CD4-positive, alpha-beta T cell (primary cell): ENCODE data around the gene SLC29A2. TPM values are rescaled to one million over a fixed set of nuclear protein-coding genes. Genes with fewer than 3 reads are reported as not detected.

Source experiments
- ATAC-seq: fragments of 200-7000 bp; cut with Tn5 transposase; one replicate; pipeline ENCODE4 v1.10.0; 2022; ENCODE audit warnings: mild to moderate bottlenecking; ENCODE audit not compliant: poor library complexity
- CTCF ChIA-PET: fragments of 350-600 bp; sonication (Branson Sonifier 250); formaldehyde crosslinking; loops from one replicate; lab custom pipeline; 2021; ENCODE audit warnings: antibody characterized with exemption, inconsistent platforms; lab: Charles Lee
- POLR2A ChIA-PET: fragments of 350-600 bp; sonication (Branson Sonifier 250); formaldehyde crosslinking; loops from one replicate; lab custom pipeline; 2021; ENCODE audit warnings: antibody characterized with exemption, inconsistent platforms; lab: Charles Lee
- DNase-seq, 14 experiments: peaks; one replicate each; pipeline ENCODE4 v3.0.0-alpha.2; 2013 to 2020; ENCODE audit warnings: mixed read lengths in 2 of 14
- H3K27ac ChIP-seq, 2 donors: one replicate each; pipeline versions ENCODE4 v1.5.1 to v1.7.0; 2013; ENCODE audit warnings: low read length in 2 of 2, low read depth in 1 of 2, mild to moderate bottlenecking in 1 of 2
- H3K27me3 ChIP-seq, 2 experiments: 1 replicate in 1 of 2; 2 replicates in 1 of 2; pipeline versions ENCODE4 v1.6.1 to v1.7.0; 2013; ENCODE audit warnings: low read length in 2 of 2, control low read depth in 1 of 2, mild to moderate bottlenecking in 1 of 2, moderate library complexity in 1 of 2; ENCODE audit not compliant: insufficient read depth in 2 of 2, control insufficient read depth in 1 of 2
- H3K36me3 ChIP-seq: one replicate; pipeline ENCODE4 v1.6.1; 2013; ENCODE audit warnings: low read length, control low read depth; ENCODE audit not compliant: insufficient read depth
- H3K4me1 ChIP-seq: one replicate; pipeline ENCODE4 v1.6.1; 2013; ENCODE audit warnings: low read length, control low read depth; ENCODE audit not compliant: insufficient read depth
- H3K4me3 ChIP-seq: one replicate; pipeline ENCODE4 v1.5.1; 2013; ENCODE audit warnings: mild to moderate bottlenecking, low read length, moderate library complexity
- H3K9me3 ChIP-seq, 2 experiments: 1 replicate in 1 of 2; 2 replicates in 1 of 2; pipeline versions ENCODE4 v1.6.1 to v1.7.0; 2013; ENCODE audit warnings: low read length in 2 of 2, mild to moderate bottlenecking in 2 of 2, control low read depth in 1 of 2, moderate library complexity in 1 of 2; ENCODE audit not compliant: control insufficient read depth in 1 of 2, insufficient read depth in 1 of 2
- H3K27ac Mint-ChIP-seq: one replicate; pipeline ENCODE4 v1.8.0; 2020; ENCODE audit warnings: mixed read lengths
- H3K27me3 Mint-ChIP-seq: one replicate; pipeline ENCODE4 v1.8.0; 2021; ENCODE audit warnings: mixed read lengths
- H3K36me3 Mint-ChIP-seq: one replicate; pipeline ENCODE4 v1.8.0; 2021; ENCODE audit warnings: low read depth, mixed read lengths
- H3K4me1 Mint-ChIP-seq: one replicate; pipeline ENCODE4 v1.8.0; 2021; ENCODE audit warnings: low read depth, mixed read lengths
- H3K4me3 Mint-ChIP-seq: one replicate; pipeline ENCODE4 v1.8.0; 2020; ENCODE audit warnings: mild to moderate bottlenecking, mixed read lengths
- H3K9me3 Mint-ChIP-seq: one replicate; pipeline ENCODE4 v1.8.0; 2020; ENCODE audit warnings: mixed read lengths
- intact Hi-C, 2 experiments: fragments of 100-400 bp; cut with DNase I in 1 of 2; cut with micrococcal nuclease in 1 of 2; formaldehyde crosslinking; loops; one replicate each; pipeline versions ENCODE4 v1.15.1 to v1.9.0; 2023 to 2025; cut with DNase I, micrococcal nuclease
- total RNA-seq, 174 experiments: library from RNA in 2 of 174; stranded (reverse) in 2 of 174; gene quantifications; one replicate each; pipeline ENCODE4 v1.2.3 and lab custom pipeline; 2021 to 2026
- TF ChIP-seq, protein P1 (sequence below): fragments of 200-600 bp; IDR thresholded peaks from one replicate; pipeline ENCODE4 v1.8.0; 2022; ENCODE audit warnings: antibody characterized with exemption, mild to moderate bottlenecking

The SLC29A2 gene
- total RNA-seq, 2 experiments from 2014 or later = 9.7 TPM

DNA sequence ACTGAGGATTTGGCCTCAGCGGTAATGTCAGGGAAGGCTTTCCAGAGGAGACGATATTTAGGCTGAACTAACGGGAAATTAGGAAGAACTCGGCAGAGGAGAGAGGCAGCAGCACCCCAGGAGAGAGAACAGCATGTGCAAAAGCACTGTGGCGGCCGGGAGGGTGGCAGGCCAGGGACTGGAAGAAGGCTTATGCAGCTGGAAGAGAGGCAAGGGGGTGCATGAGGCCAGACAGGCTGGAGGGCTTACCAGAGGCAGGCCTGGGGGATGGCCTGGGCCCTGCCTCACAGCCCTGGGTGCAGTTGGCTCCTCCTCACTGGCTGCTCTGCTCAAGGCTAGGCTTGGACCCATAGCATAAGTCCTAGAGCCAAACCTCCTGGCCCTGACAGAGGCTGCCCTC is 41.6 kb upstream of the SLC29A2 start:
- TF ChIP-seq, protein P1, sequence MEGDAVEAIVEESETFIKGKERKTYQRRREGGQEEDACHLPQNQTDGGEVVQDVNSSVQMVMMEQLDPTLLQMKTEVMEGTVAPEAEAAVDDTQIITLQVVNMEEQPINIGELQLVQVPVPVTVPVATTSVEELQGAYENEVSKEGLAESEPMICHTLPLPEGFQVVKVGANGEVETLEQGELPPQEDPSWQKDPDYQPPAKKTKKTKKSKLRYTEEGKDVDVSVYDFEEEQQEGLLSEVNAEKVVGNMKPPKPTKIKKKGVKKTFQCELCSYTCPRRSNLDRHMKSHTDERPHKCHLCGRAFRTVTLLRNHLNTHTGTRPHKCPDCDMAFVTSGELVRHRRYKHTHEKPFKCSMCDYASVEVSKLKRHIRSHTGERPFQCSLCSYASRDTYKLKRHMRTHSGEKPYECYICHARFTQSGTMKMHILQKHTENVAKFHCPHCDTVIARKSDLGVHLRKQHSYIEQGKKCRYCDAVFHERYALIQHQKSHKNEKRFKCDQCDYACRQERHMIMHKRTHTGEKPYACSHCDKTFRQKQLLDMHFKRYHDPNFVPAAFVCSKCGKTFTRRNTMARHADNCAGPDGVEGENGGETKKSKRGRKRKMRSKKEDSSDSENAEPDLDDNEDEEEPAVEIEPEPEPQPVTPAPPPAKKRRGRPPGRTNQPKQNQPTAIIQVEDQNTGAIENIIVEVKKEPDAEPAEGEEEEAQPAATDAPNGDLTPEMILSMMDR = no peak
- ATAC-seq = no peak
- Histone ChIP-seq H3K9me3 (peaks cover 0 to 3% of the 10 kb centered on the region in 2 experiments), H3K4me3 (no peak overlapping the region), H3K36me3 (no peaks in the 10 kb centered on the region), H3K27ac (no peak overlapping the region), H3K4me1 (peaks cover 13% of the 10 kb centered on the region), H3K27me3 (peaks cover 31 to 44% of the 10 kb centered on the region in 2 experiments)
- no peak for DNase-seq
- CTCF ChIA-PET = interaction anchor here (1.5 kb wide), 1 partner anchor 65 kb away, joined by 3 read pairs; no protein-coding TSS in a partner anchor
- intact Hi-C loops = no loop called here
- Mint-ChIP-seq H3K9me3 (no peaks in the 10 kb centered on the region), H3K4me3 (no peak overlapping the region), H3K36me3 (no peaks in the 10 kb centered on the region), H3K4me1 (peaks cover 5% of the 10 kb centered on the region), H3K27me3 (peaks cover 76% of the 10 kb centered on the region), H3K27ac (no peak overlapping the region)
- POLR2A ChIA-PET = no interaction called here

DNA sequence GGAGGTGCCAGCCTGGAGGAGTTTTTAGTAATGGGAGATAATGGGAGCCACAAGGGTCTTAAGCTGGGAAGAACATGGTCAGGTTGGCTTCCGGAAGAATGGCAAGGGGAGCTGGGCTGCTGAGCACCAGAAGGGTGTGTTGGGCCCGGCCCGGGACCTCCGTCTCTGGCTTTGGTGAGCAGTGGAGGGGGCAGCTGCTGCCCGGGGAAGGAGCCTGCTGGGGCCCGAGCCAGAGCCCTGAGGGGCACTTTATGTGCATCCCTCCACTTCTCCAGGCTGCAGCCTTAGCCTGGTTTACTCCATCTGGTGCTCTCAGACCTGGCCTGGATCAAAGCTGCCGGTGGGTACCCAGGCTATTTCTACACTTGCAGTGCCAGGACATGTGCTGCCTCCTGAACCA is 40.5 kb upstream of the SLC29A2 start:
- Histone ChIP-seq H3K9me3 (no peaks in the 10 kb centered on the region), H3K27ac (no peak overlapping the region), H3K36me3 (no peaks in the 10 kb centered on the region), H3K4me1 (peaks cover 14% of the 10 kb centered on the region), H3K4me3 (no peak overlapping the region), H3K27me3 (peaks cover 21 to 38% of the 10 kb centered on the region in 2 experiments)
- no peaks in the 10 kb centered on the region for H3K36me3 Mint-ChIP-seq
- H3K27ac Mint-ChIP-seq = no peak overlapping the region
- DNase-seq (no peak), ATAC-seq (no peak)
- TF ChIP-seq, protein P1 = no peak
- no peak overlapping the region for H3K4me3 Mint-ChIP-seq
- no peaks in the 10 kb centered on the region for H3K9me3 Mint-ChIP-seq
- POLR2A ChIA-PET = interaction anchor here (0.5 to 1.2 kb wide), 2 partner anchors 56 to 204 kb away, joined by 3 read pairs; partner anchors contain the start of gene RBM14
- peaks cover 66% of the 10 kb centered on the region for H3K27me3 Mint-ChIP-seq
- CTCF ChIA-PET = no interaction called here
- peaks cover 5% of the 10 kb centered on the region for H3K4me1 Mint-ChIP-seq
- intact Hi-C loops = no loop called here

DNA sequence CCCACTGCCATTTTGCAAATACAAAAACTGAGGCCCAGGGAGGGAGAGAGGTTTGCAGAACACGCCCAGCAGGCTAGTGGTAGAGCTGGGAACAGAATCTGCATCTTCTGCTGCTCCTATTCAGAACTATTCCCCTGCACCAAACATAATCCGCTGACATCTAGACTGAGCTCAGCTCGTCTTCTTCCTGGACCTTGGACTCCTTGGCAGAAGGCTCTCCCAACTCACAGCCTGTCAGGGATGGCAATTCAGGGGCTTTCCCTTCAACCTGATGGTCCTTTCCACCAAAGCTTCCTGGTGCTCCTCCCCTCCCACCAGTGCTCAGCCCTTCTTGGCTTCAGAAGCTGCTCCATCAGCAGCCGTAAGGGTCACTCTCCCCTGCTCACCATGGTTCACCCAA is 39.8 kb upstream of the SLC29A2 start:
- ATAC-seq (no peak), DNase-seq (no peak)
- peaks cover 14% of the 10 kb centered on the region for H3K4me1 ChIP-seq
- H3K27ac ChIP-seq = no peak overlapping the region
- Mint-ChIP-seq H3K4me3 (peak overlapping the region; percentile 56), H3K27me3 (peaks cover 58% of the 10 kb centered on the region), H3K9me3 (no peaks in the 10 kb centered on the region), H3K4me1 (peaks cover 5% of the 10 kb centered on the region), H3K27ac (no peak overlapping the region), H3K36me3 (no peaks in the 10 kb centered on the region)
- intact Hi-C loops = no loop called here
- H3K9me3 ChIP-seq = no peaks in the 10 kb centered on the region
- ChIA-PET POLR2A (interaction anchor here (1.2 kb wide), 1 partner anchor 205 kb away, joined by 3 read pairs; the partner anchor contains the start of gene RBM14), CTCF (no interaction called here)
- TF ChIP-seq, protein P1 = no peak
- no peaks in the 10 kb centered on the region for H3K36me3 ChIP-seq
- peaks cover 13 to 31% of the 10 kb centered on the region in 2 experiments for H3K27me3 ChIP-seq
- no peak overlapping the region for H3K4me3 ChIP-seq
